ENCODE measurements around the gene MAP4K3.

DNA sequence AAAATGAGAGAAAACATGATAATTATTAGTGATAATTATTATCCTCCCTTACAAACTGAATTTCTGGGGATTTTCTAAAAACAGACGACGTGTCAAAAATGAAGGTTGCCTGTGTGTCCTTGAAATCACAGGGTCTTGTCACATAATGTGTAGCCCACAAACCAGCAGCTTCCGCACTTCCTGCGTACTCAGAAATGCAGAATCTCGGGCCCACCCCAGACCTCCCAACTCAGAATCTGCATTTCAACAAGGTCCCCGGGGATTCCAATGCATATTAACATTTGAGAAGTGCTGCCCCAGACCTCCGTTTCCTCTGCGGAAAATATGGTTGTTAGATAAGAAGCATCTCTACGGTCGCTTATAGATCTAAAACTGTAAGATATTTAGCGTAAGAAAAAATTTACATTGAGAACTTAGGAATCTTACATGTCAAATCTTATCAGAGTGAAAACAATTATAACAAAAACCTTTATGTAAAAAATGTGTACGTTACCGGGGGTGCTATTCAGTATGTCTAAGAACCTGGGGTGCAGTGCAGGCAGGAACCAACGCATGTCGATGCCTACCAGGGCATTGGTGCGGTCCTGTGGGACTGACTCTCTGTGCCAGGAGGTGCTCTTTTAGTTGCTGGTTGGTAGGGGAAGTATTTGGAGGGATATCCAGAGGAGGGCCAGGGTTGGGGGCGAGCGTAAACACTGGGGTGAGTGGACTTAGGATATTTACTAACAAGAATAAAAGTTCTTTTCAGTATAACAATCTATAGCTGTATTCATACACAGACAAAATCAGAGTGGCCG is 208.5 kb downstream of the MAP4K3 start:
- TF ChIP-seq NR3C1 (IDR thresholded peaks at IDR 0.05) (no peak), SREBF2 (IDR thresholded peaks at IDR 0.05) (no peak), MAZ (IDR thresholded peaks at IDR 0.05; ENCODE audit: borderline replicate concordance, low read depth, low read length) (no peak), BHLHE40 (IDR thresholded peaks at IDR 0.05; ENCODE audit: low read depth, low read length) (no peak), ZFP36 (IDR thresholded peaks at IDR 0.05; ENCODE audit: borderline replicate concordance, partially characterized antibody) (no peak), TP53 (CRISPR knock-in tag; IDR thresholded peaks at IDR 0.05) (no peak), EP300 (IDR thresholded peaks at IDR 0.05) (no peak), SMC3 (IDR thresholded peaks at IDR 0.05) (no peak)
- TF ChIP-seq, protein P1, sequence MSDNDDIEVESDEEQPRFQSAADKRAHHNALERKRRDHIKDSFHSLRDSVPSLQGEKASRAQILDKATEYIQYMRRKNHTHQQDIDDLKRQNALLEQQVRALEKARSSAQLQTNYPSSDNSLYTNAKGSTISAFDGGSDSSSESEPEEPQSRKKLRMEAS (IDR thresholded peaks at IDR 0.05), result no peak
- TF ChIP-seq, protein P2, sequence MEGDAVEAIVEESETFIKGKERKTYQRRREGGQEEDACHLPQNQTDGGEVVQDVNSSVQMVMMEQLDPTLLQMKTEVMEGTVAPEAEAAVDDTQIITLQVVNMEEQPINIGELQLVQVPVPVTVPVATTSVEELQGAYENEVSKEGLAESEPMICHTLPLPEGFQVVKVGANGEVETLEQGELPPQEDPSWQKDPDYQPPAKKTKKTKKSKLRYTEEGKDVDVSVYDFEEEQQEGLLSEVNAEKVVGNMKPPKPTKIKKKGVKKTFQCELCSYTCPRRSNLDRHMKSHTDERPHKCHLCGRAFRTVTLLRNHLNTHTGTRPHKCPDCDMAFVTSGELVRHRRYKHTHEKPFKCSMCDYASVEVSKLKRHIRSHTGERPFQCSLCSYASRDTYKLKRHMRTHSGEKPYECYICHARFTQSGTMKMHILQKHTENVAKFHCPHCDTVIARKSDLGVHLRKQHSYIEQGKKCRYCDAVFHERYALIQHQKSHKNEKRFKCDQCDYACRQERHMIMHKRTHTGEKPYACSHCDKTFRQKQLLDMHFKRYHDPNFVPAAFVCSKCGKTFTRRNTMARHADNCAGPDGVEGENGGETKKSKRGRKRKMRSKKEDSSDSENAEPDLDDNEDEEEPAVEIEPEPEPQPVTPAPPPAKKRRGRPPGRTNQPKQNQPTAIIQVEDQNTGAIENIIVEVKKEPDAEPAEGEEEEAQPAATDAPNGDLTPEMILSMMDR (IDR thresholded peaks at IDR 0.05), result no peak; the same call in 2 of the 3 replicates
- TF ChIP-seq, protein P3, sequence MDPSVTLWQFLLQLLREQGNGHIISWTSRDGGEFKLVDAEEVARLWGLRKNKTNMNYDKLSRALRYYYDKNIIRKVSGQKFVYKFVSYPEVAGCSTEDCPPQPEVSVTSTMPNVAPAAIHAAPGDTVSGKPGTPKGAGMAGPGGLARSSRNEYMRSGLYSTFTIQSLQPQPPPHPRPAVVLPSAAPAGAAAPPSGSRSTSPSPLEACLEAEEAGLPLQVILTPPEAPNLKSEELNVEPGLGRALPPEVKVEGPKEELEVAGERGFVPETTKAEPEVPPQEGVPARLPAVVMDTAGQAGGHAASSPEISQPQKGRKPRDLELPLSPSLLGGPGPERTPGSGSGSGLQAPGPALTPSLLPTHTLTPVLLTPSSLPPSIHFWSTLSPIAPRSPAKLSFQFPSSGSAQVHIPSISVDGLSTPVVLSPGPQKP (IDR thresholded peaks at IDR 0.05; ENCODE audit: low read depth, low read length), result no peak
